Measurements from ENCODE around the gene GOSR1.
"Not testable (repeated sequence)": the region's sequence is repeated elsewhere in the genome, so short reads cannot be mapped to it uniquely, and the experiment has no call there.

The GOSR1 gene

DNA sequence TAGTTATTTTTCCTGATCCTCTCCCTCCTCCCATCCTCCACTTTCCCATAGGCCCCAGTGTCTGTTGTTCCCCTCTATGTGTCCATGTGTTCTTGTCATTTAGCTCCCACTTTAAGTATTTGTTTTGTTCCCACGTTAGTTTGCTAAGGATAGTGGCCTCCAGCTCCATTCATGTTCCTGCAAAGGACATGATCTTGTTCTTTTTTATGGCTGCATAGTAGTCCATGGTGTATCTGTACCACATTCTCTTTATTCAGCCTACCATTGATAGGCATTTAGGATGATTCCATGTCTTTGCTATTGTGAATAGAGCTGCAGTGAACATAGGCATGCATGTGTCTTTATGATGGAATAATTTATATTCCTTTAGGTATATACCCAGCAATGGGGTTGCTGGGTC lies 60.5 kb downstream of the GOSR1 start:
- peak; percentile 91 for TF ChIP-seq ZNF146 (tag by site-specific recombination; IDR thresholded peaks at IDR 0.05)
- TF ChIP-seq, protein P1, sequence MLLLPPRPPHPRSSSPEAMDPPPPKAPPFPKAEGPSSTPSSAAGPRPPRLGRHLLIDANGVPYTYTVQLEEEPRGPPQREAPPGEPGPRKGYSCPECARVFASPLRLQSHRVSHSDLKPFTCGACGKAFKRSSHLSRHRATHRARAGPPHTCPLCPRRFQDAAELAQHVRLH (tag by site-specific recombination; IDR thresholded peaks at IDR 0.05), result 0 out of 2 replicates have a peak, but pooled peaks have one; percentile 21
- H3K27ac ChIP-seq (ENCODE audit: extremely low read depth, low read depth, low read length); CTCF ChIA-PET; H3K36me3 ChIP-seq (ENCODE audit: control insufficient read depth in 2 of 2, insufficient read depth in 1 of 2, low read length in 2 of 2); H3K9me3 ChIP-seq (ENCODE audit: control insufficient read depth, insufficient read depth, low read depth, low read length); POLR2A ChIA-PET; H3K4me3 ChIP-seq (ENCODE audit: low read depth, low read length): not testable (repeated sequence)
- peaks cover 12% of the 10 kb centered on the region for H3K4me1 ChIP-seq (ENCODE audit: control insufficient read depth, insufficient read depth, low read length)

DNA sequence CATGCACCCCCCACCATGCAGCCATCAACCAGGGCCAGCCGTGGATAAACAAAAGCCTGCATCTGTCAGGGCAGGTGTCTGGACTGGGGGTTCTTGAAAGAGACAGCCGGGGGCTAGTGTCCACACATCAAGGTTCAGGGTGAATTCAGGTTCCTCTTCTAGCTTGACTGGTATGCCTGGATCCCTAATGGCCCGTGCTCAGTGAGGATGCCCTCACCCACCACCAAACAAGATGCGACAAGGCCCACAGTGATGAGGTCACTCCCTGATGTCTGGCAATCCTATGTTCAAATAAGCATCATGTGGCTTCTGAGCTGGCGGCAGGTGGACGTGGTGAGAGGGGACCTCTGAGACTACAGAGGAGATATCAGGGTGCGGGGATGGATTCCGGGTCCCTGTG lies 64.6 kb downstream of the GOSR1 start:
- no peaks in the 10 kb centered on the region for H3K9me3 ChIP-seq (ENCODE audit: control insufficient read depth, insufficient read depth, low read depth, low read length)
- H3K27ac ChIP-seq (ENCODE audit: extremely low read depth, low read depth, low read length), result no peak overlapping the region
- H3K4me1 ChIP-seq (ENCODE audit: control insufficient read depth, insufficient read depth, low read length), result no peaks in the 10 kb centered on the region
- ChIA-PET CTCF (interaction anchor here (0.5 kb wide), 1 partner anchor 29 kb away, joined by 3 read pairs; no protein-coding TSS in a partner anchor), POLR2A (interaction anchor here (0.6 kb wide), 1 partner anchor 57 kb away, joined by 4 read pairs; no protein-coding TSS in a partner anchor)
- TF ChIP-seq, protein P2, sequence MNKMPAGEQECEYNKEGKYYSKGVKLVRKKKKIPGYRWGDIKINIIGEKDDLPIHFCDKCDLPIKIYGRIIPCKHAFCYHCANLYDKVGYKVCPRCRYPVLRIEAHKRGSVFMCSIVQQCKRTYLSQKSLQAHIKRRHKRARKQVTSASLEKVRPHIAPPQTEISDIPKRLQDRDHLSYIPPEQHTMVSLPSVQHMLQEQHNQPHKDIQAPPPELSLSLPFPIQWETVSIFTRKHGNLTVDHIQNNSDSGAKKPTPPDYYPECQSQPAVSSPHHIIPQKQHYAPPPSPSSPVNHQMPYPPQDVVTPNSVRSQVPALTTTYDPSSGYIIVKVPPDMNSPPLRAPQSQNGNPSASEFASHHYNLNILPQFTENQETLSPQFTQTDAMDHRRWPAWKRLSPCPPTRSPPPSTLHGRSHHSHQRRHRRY (tag by site-specific recombination; IDR thresholded peaks at IDR 0.05), result no peak
- no peak for TF ChIP-seq ZNF335 (tag by site-specific recombination; conservative IDR thresholded peaks at IDR 0.05)
- TF ChIP-seq ZNF48 (tag by site-specific recombination; IDR thresholded peaks at IDR 0.05), result no peak
- no peak for TF ChIP-seq ZNF214 (tag by site-specific recombination; IDR thresholded peaks at IDR 0.05; ENCODE audit: borderline replicate concordance)
- no peak for TF ChIP-seq GLIS1 (tag by site-specific recombination; IDR thresholded peaks at IDR 0.05)
- no peak for TF ChIP-seq HOXC10 (CRISPR knock-in tag; IDR thresholded peaks at IDR 0.05)
- no peak for TF ChIP-seq HOXD13 (CRISPR knock-in tag; IDR thresholded peaks at IDR 0.05; ENCODE audit: borderline replicate concordance)
- TF ChIP-seq ZNF658 (tag by site-specific recombination; IDR thresholded peaks at IDR 0.05), result no peak
- TF ChIP-seq ZNF654 (tag by site-specific recombination; IDR thresholded peaks at IDR 0.05; ENCODE audit: low read depth), result no peak
- no peak for TF ChIP-seq ZNF514 (tag by site-specific recombination; IDR thresholded peaks at IDR 0.05)
- no peak for TF ChIP-seq ZNF23 (tag by site-specific recombination; IDR thresholded peaks at IDR 0.05; ENCODE audit: borderline replicate concordance)
- no peak for TF ChIP-seq ZNF548 (tag by site-specific recombination; IDR thresholded peaks at IDR 0.05)
- TF ChIP-seq ZNF350 (tag by site-specific recombination; IDR thresholded peaks at IDR 0.05), result no peak
- TF ChIP-seq ZNF791 (tag by site-specific recombination; IDR thresholded peaks at IDR 0.05), result no peak
- H3K4me3 ChIP-seq (ENCODE audit: low read depth, low read length), result no peak overlapping the region
- no peaks in the 10 kb centered on the region for H3K36me3 ChIP-seq (ENCODE audit: control insufficient read depth in 2 of 2, insufficient read depth in 1 of 2, low read length in 2 of 2)

DNA sequence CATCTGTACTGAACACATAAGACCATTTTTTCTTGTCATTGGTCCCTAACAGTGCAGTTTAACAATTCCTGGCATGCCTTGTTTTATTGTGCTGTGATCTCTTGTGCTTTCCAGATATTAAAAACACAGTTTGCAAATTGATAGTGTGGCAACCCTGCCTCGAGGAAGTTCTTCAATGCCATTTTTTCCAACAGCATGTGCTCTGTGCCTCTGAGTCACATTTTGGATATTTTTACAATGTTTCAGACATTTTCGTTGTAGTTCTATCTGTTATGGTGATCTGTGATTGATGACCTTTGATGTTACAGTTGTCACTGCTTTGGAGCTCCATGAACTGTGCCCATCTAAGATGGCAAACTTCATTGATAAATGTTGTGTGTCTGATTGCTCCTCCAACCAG lies 66.2 kb downstream of the GOSR1 start:
- POLR2A ChIA-PET, result interaction anchor here (0.5 to 1.2 kb wide), 2 partner anchors 9 to 38 kb away, joined by 3 read pairs; no protein-coding TSS in a partner anchor

DNA sequence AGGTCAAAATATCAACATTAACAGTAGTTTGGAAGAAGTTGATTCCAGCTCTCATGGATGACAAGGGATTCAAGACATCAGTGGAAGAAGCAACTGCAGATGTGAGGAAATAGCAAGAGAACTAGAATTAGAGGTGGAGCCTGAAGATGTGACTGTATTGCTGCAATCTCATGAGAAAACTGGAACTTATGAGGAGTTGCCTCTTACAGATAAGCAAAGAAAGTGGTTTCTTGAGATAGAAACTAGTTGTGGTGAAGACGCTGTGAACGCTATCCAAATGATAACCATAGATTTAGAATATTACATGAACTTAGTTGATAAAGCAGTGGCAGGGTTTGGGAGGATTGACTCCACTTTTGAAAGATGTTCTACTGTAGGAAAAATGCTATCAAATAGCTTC lies 67.8 kb downstream of the GOSR1 start:
- POLR2A ChIA-PET, result no interaction called here
- no peaks in the 10 kb centered on the region for H3K36me3 ChIP-seq (ENCODE audit: control insufficient read depth in 2 of 2, insufficient read depth in 1 of 2, low read length in 2 of 2)
- no peaks in the 10 kb centered on the region for H3K4me1 ChIP-seq (ENCODE audit: control insufficient read depth, insufficient read depth, low read length)
- no peak overlapping the region for H3K27ac ChIP-seq (ENCODE audit: extremely low read depth, low read depth, low read length)
- CTCF ChIA-PET, result interaction anchor here (0.6 to 0.8 kb wide), 2 partner anchors 54 to 441 kb away, joined by 3 read pairs; no protein-coding TSS in a partner anchor
- H3K4me3 ChIP-seq (ENCODE audit: low read depth, low read length), result no peak overlapping the region
- no peaks in the 10 kb centered on the region for H3K9me3 ChIP-seq (ENCODE audit: control insufficient read depth, insufficient read depth, low read depth, low read length)
- TF ChIP-seq, protein P3, sequence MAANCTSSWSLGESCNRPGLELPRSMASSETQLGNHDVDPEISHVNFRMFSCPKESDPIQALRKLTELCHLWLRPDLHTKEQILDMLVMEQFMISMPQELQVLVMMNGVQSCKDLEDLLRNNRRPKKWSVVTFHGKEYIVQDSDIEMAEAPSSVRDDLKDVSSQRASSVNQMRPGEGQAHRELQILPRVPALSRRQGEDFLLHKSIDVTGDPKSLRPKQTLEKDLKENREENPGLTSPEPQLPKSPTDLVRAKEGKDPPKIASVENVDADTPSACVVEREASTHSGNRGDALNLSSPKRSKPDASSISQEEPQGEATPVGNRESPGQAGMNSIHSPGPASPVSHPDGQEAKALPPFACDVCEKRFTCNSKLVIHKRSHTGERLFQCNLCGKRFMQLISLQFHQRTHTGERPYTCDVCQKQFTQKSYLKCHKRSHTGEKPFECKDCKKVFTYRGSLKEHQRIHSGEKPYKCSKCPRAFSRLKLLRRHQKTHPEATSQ (tag by site-specific recombination; IDR thresholded peaks at IDR 0.05), result no peak
- TF ChIP-seq ZNF132 (tag by site-specific recombination; IDR thresholded peaks at IDR 0.05; ENCODE audit: borderline replicate concordance), result no peak
- no peak for TF ChIP-seq KLF7 (tag by site-specific recombination; IDR thresholded peaks at IDR 0.05; ENCODE audit: borderline replicate concordance)
- no peak for TF ChIP-seq ZBTB20 (tag by site-specific recombination; IDR thresholded peaks at IDR 0.05)
- TF ChIP-seq ZNF391 (tag by site-specific recombination; IDR thresholded peaks at IDR 0.05; ENCODE audit: borderline replicate concordance, low read depth), result no peak
- TF ChIP-seq EGR2 (tag by site-specific recombination; IDR thresholded peaks at IDR 0.05; ENCODE audit: low read depth), result no peak
- TF ChIP-seq ZNF792 (tag by site-specific recombination; IDR thresholded peaks at IDR 0.05), result no peak
- TF ChIP-seq GLI4 (tag by site-specific recombination; IDR thresholded peaks at IDR 0.05), result no peak
- TF ChIP-seq SP3 (tag by site-specific recombination; IDR thresholded peaks at IDR 0.05), result no peak
- no peak for TF ChIP-seq ZNF211 (tag by site-specific recombination; IDR thresholded peaks at IDR 0.05; ENCODE audit: low read depth)

More for the DNA sequence above, 66.2 kb downstream of the GOSR1 start:
- H3K27ac ChIP-seq (ENCODE audit: extremely low read depth, low read depth, low read length), result no peak overlapping the region
- CTCF ChIA-PET, result interaction anchor here (1.0 kb wide), 1 partner anchor 450 kb away, joined by 4 read pairs; no protein-coding TSS in a partner anchor
- TF ChIP-seq KLF1 (tag by site-specific recombination; IDR thresholded peaks at IDR 0.05), result no peak
- no peak for TF ChIP-seq ZBTB7A (tag by site-specific recombination; IDR thresholded peaks at IDR 0.05; ENCODE audit: low read depth)
- TF ChIP-seq KLF16 (tag by site-specific recombination; IDR thresholded peaks at IDR 0.05), result no peak
- TF ChIP-seq ZNF311 (tag by site-specific recombination; IDR thresholded peaks at IDR 0.05; ENCODE audit: borderline replicate concordance), result no peak
- TF ChIP-seq SCRT1 (tag by site-specific recombination; IDR thresholded peaks at IDR 0.05; ENCODE audit: borderline replicate concordance), result no peak
- no peaks in the 10 kb centered on the region for H3K9me3 ChIP-seq (ENCODE audit: control insufficient read depth, insufficient read depth, low read depth, low read length)
- no peaks in the 10 kb centered on the region for H3K4me1 ChIP-seq (ENCODE audit: control insufficient read depth, insufficient read depth, low read length)
- no peaks in the 10 kb centered on the region for H3K36me3 ChIP-seq (ENCODE audit: control insufficient read depth in 2 of 2, insufficient read depth in 1 of 2, low read length in 2 of 2)
- no peak overlapping the region for H3K4me3 ChIP-seq (ENCODE audit: low read depth, low read length)

All from HEK293 (cell line).